SU-DHL-6 (cell line): ENCODE measurements around the gene CES4A.
A peak's percentile ranks its signal among the peaks of the same experiment; 100 is the strongest.
"Not testable (repeated sequence)": the region's sequence is repeated elsewhere in the genome, so short reads cannot be mapped to it uniquely, and the experiment has no call there.

Source experiments
- H2AFZ ChIP-seq: fragments of 200-600 bp; sonication (generic); 2 replicates; pipeline ENCODE4 v1.6.1; 2014; ENCODE audit warnings: low read depth, mild to moderate bottlenecking, moderate library complexity, mixed read lengths, antibody characterized with exemption, low read length; ENCODE audit not compliant: severe bottlenecking
- H3F3A ChIP-seq: fragments of 200-600 bp; shearing (Covaris generic); 2 replicates; pipeline ENCODE4 v1.6.0; 2016; ENCODE audit warnings: antibody characterized with exemption, mild to moderate bottlenecking; ENCODE audit not compliant: insufficient read depth
- H3K27ac ChIP-seq: fragments of 200-600 bp; sonication (generic); 2 replicates; pipeline ENCODE4 v1.5.1; 2016; ENCODE audit warnings: low read depth, mild to moderate bottlenecking, low read length, moderate library complexity, mixed read lengths
- H3K27me3 ChIP-seq: fragments of 200-600 bp; sonication (generic), shearing (Covaris generic); 2 replicates; pipeline ENCODE4 v1.6.0; 2014; ENCODE audit warnings: mild to moderate bottlenecking, low read length
- H3K36me3 ChIP-seq: fragments of 200-600 bp; sonication (generic); 2 replicates; pipeline ENCODE4 v1.6.1; 2014; ENCODE audit warnings: mild to moderate bottlenecking, low read length, mixed read lengths
- H3K4me2 ChIP-seq: fragments of 300-600, 200-600 bp; shearing (Covaris generic), sonication (generic); 2 replicates; pipeline ENCODE4 v1.6.0; 2014; ENCODE audit warnings: low read length, low read depth, mild to moderate bottlenecking; ENCODE audit not compliant: poor library complexity, severe bottlenecking
- H3K4me3 ChIP-seq: fragments of 200-600 bp; sonication (generic); 2 replicates; pipeline ENCODE4 v1.5.1; 2014; ENCODE audit warnings: antibody characterized with exemption, low read length, mild to moderate bottlenecking, mixed read lengths; ENCODE audit not compliant: insufficient read depth, poor library complexity, severe bottlenecking
- H3K79me2 ChIP-seq: fragments of 200-600 bp; sonication (generic); 2 replicates; pipeline ENCODE4 v1.6.1; 2014; ENCODE audit warnings: mild to moderate bottlenecking, low read length, moderate library complexity; ENCODE audit not compliant: insufficient read depth
- H3K9ac ChIP-seq: fragments of 200-600 bp; sonication (generic); 2 replicates; pipeline ENCODE4 v1.7.0; 2014; ENCODE audit warnings: mild to moderate bottlenecking, low read length
- H3K9me2 ChIP-seq: fragments of 200-600 bp; sonication (generic); replicated peaks from 2 replicates; pipeline ENCODE4 v1.6.1; 2014; ENCODE audit warnings: low read length; ENCODE audit not compliant: insufficient read depth
- H3K9me3 ChIP-seq: fragments of 200-600 bp; sonication (generic); 2 replicates; pipeline ENCODE4 v1.6.1; 2014; ENCODE audit warnings: low read length, mixed read lengths; ENCODE audit not compliant: insufficient read depth
- H4K20me1 ChIP-seq: fragments of 200-600 bp; sonication (generic); 2 replicates; pipeline ENCODE4 v1.6.1; 2014; ENCODE audit warnings: low read depth, mild to moderate bottlenecking, antibody characterized with exemption, low read length, moderate library complexity, mixed read lengths
- EZH2phosphoT487 ChIP-seq: fragments of 200-600 bp; sonication (generic), shearing (Covaris generic); conservative IDR thresholded peaks from 2 replicates; pipeline ENCODE4 v1.6.1; 2018; ENCODE audit warnings: mild to moderate bottlenecking, antibody characterized with exemption, low read length, moderate library complexity, mixed read lengths
- TF ChIP-seq, protein P1 (sequence below): fragments of 200-600 bp; sonication (generic); IDR thresholded peaks from one replicate; pipeline ENCODE4 v1.5.1; 2017; ENCODE audit warnings: antibody characterized with exemption, mild to moderate bottlenecking, low read length, moderate library complexity; ENCODE audit not compliant: insufficient read depth, poor library complexity, severe bottlenecking

Gene CES4A

DNA sequence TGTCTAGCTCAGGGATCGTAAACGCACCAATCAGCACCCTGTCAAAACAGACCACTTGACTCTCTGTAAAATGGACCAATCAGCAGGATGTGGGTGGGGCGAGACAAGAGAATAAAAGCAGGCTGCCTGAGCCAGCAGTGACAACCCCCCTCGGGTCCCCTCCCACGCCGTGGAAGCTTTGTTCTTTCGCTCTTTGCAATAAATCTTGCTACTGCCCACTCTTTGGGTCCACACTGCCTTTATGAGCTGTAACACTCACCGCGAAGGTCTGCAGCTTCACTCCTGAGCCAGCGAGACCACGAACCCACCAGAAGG lies 13.5 kb upstream of the CES4A start:
- H3F3A ChIP-seq, H3K36me3 ChIP-seq, H3K27ac ChIP-seq, H3K27me3 ChIP-seq, H3K4me3 ChIP-seq, H2AFZ ChIP-seq, H3K4me2 ChIP-seq, H3K79me2 ChIP-seq, H3K9ac ChIP-seq, H3K9me3 ChIP-seq, H4K20me1 ChIP-seq, H3K9me2 ChIP-seq: not testable (repeated sequence)

DNA sequence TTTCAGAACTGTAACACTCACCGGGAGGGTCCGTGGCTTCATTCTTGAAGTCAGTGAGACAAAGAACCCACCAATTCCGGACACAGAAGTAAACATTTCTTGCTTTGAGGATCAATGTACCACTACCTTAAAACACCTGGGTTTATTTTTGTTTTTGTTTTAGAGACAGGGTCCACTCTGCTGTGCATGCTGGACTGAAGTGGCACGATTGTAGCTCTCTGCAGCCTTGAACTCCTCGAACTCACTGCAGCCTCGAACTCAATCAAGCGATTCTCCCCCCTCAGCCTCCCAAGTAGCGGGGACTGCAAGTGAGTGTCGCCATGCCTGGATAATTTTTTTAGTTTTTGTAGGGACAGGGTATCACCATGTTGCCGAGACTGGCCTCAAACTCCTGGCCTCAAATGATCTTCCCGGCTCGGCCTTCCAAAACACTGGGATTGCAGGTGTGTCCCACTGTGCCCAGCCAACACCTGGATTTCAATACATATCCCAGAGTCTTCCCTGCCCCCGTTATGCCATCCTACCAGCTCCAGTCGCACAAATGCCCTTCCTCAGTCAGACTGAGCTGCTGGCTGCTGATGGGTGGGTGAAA lies 13.0 kb upstream of the CES4A start:
- Histone ChIP-seq H3K9me3 (no peaks in the 10 kb centered on the region), H3K36me3 (no peaks in the 10 kb centered on the region), H2AFZ (no peak overlapping the region), H3K4me3 (no peak overlapping the region), H3K4me2 (no peak overlapping the region), H4K20me1 (no peaks in the 10 kb centered on the region), H3K9ac (no peak overlapping the region), H3K9me2 (no peaks in the 10 kb centered on the region), H3K79me2 (no peaks in the 10 kb centered on the region), H3F3A (no peaks in the 10 kb centered on the region), H3K27me3 (no peaks in the 10 kb centered on the region), H3K27ac (no peak overlapping the region)
- TF ChIP-seq, protein P1, sequence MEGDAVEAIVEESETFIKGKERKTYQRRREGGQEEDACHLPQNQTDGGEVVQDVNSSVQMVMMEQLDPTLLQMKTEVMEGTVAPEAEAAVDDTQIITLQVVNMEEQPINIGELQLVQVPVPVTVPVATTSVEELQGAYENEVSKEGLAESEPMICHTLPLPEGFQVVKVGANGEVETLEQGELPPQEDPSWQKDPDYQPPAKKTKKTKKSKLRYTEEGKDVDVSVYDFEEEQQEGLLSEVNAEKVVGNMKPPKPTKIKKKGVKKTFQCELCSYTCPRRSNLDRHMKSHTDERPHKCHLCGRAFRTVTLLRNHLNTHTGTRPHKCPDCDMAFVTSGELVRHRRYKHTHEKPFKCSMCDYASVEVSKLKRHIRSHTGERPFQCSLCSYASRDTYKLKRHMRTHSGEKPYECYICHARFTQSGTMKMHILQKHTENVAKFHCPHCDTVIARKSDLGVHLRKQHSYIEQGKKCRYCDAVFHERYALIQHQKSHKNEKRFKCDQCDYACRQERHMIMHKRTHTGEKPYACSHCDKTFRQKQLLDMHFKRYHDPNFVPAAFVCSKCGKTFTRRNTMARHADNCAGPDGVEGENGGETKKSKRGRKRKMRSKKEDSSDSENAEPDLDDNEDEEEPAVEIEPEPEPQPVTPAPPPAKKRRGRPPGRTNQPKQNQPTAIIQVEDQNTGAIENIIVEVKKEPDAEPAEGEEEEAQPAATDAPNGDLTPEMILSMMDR = no peak
- TF ChIP-seq EZH2phosphoT487 = no peak

DNA sequence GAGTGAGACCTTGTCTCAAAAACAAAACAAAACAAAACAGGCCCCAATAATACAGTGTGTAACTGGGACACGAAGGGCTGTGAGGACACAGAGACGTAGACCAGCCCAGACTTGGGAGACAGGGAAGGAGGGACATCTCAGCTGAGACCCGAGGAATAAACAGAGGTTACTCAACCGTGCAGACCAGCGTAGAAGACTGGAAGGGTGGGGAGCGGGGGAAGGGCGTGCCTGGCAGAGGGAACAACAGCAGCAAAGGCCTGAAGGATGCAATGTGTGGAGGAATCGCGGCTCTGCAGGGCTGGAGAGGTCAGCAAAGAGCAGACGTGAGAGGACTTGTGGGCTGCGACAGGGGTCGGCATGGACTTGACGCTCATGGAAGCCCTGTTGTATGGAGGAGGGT lies 11.6 kb upstream of the CES4A start:
- Histone ChIP-seq H3F3A (no peaks in the 10 kb centered on the region), H2AFZ (no peak overlapping the region), H3K36me3 (no peaks in the 10 kb centered on the region), H3K9me3 (no peaks in the 10 kb centered on the region), H3K79me2 (no peaks in the 10 kb centered on the region), H3K9ac (no peak overlapping the region), H3K9me2 (no peaks in the 10 kb centered on the region), H3K27ac (no peak overlapping the region), H3K4me2 (no peak overlapping the region), H3K4me3 (no peak overlapping the region), H3K27me3 (no peaks in the 10 kb centered on the region), H4K20me1 (no peaks in the 10 kb centered on the region)
- TF ChIP-seq EZH2phosphoT487 = no peak

DNA sequence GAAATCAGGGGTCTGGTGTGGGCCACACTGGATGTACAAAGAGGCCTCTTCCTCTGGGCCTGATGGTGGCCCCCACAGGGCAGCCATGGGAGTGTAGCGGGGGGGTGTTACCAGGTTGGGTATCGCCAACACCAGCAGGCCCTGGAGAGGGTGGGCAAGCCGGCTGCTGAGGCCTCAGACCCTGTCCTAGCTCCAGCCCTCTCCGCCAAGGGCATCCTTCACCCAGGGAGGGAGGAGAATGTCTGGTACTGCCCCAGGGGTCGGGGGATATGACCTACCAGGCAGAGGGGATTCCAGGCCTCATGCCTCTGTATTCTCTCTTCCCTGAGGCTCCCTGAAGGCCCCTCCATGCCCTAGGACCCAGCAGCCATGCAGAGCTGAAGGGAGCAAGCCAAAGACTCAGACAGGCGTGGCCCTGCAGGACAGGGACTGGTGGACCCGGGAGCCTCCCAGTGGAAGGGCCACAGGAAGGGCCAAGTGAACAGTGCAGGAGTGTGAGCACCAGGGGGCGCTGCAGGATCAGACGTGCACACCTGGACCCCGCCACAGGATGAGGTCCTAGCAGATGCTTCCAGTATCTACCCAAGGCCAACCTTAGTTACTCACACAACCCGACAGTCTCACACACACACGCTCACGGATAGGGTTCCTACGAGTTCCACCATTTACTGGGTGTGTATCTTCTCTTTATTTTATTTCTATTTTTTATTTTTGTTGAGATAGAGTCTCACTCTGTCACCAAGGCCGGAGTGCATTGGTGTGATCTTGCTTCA lies 10.9 kb upstream of the CES4A start:
- TF ChIP-seq, protein P1 = peak; percentile 64
- no peak for TF ChIP-seq EZH2phosphoT487
- Histone ChIP-seq H3K4me2 (no peak overlapping the region), H3K9ac (no peak overlapping the region), H3K79me2 (no peaks in the 10 kb centered on the region), H3K4me3 (no peak overlapping the region), H3K27me3 (no peaks in the 10 kb centered on the region), H3K9me2 (no peaks in the 10 kb centered on the region), H2AFZ (no peak overlapping the region), H3K9me3 (no peaks in the 10 kb centered on the region), H4K20me1 (no peaks in the 10 kb centered on the region), H3K36me3 (no peaks in the 10 kb centered on the region), H3K27ac (no peak overlapping the region), H3F3A (no peaks in the 10 kb centered on the region)
